ENCODE data around the gene CCR7.

Gene CCR7

DNA sequence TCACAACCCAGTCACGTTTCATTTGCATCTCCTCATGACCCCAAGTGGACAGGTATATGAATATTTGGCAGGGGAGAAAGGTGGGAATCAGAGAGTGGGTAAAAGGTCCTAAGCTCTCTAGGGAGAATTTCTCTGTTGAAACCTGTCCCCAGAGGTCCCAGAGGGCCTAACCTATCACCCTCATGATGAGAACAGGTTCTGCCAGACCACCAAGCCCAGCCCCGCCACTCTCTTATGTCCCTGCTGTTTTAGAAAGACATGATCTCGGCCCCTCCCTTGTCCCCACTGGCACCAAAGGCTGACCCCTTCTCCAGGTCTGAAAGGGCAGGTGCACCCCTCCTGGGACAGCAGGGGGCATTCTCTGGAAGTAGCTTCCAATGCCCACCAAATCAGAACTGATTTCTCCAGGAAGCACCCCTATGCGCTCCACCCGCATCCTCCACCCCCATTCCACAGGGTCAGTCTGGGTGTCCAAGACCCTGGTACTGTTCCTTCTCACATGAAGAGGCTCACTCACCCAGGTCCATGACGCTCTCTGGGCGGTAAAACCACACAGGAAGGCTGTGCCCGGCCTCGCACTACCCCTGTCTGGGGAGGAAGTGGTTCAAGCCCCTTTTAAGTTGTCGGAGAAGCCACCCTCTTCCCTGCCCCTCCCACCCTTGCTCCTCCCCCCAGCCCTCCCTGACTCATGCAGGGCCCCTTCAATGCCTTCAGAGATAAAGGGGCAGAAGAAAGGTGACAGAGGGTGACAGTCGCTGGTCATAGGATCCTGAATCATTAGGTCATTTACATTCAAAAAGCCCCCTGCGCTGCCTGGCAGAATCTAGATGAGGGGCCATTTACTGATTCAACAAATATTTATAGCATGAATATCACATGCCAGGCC is at the start of gene CCR7:
CCR7 (minus strand) TSS at position 590 of the 886 bp plus-strand sequence; CDS start at position 527, 63 bp downstream.
- Mint-ChIP-seq H3K27me3 (no peaks in the 10 kb centered on the region), H3K4me3 (peak within 1 kb of the TSS; percentile 92), H3K9me3 (no peaks in the 10 kb centered on the region), H3K27ac (peak within 1 kb of the TSS; percentile 89), H3K4me1 (peaks cover 55% of the 10 kb centered on the region), H3K36me3 (peaks cover 53% of the 10 kb centered on the region)
- ATAC-seq: peak; percentile 73

GRCh38 chr17:40614431-40615067 is 49.3 kb upstream of the CCR7 start:
- Mint-ChIP-seq H3K27ac (peak overlapping the region; percentile 87), H3K36me3 (no peaks in the 10 kb centered on the region), H3K9me3 (no peaks in the 10 kb centered on the region), H3K4me1 (peaks cover 72% of the 10 kb centered on the region), H3K27me3 (no peaks in the 10 kb centered on the region), H3K4me3 (peak overlapping the region; percentile 63)
- ATAC-seq: no peak

GRCh38 chr17:40613467-40614154 is 48.3 kb upstream of the CCR7 start:
- no peak for ATAC-seq

DNA sequence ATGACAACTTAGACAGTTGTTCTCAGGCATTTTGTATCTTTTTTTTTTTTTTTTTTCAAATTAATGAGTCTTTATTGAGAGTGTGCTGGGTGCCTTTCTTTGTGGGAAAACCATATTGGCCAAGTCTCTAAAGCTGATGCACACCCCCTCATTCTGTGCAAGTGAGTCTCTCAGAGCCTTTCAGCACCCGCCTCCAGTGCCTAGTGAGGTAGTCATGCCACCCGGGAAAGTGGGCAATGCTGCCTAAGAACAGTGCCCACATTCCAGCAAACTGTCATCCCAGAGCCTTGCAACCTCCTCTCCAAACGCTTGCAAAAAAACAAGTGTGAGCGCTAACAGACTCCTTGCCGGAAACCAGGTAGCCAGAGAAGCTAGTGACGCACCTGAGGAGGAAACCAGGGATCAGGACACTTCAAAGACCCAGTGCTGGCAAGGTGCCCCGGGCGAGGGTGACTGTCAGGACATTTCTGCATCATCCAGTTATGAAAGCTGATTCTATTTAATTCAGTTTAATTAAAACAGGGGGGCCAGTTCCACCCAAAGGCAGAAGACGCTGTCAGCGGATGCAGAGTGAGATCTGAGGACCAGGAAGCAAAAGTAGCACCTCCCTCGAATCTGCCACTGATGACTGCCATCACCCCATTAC is 47.5 kb upstream of the CCR7 start:
- H3K9me3 Mint-ChIP-seq: no peaks in the 10 kb centered on the region
- H3K4me1 Mint-ChIP-seq: peaks cover 79% of the 10 kb centered on the region
- H3K27me3 Mint-ChIP-seq: no peaks in the 10 kb centered on the region
- no peak overlapping the region for H3K4me3 Mint-ChIP-seq
- H3K36me3 Mint-ChIP-seq: no peaks in the 10 kb centered on the region
- ATAC-seq: no peak
- peak overlapping the region; percentile 87 for H3K27ac Mint-ChIP-seq

More at GRCh38 chr17:40613467-40614154, 48.3 kb upstream of the CCR7 start:
- Mint-ChIP-seq H3K27ac (peak overlapping the region; percentile 87), H3K4me3 (no peak overlapping the region), H3K9me3 (no peaks in the 10 kb centered on the region), H3K36me3 (no peaks in the 10 kb centered on the region), H3K4me1 (peaks cover 72% of the 10 kb centered on the region), H3K27me3 (no peaks in the 10 kb centered on the region)

DNA sequence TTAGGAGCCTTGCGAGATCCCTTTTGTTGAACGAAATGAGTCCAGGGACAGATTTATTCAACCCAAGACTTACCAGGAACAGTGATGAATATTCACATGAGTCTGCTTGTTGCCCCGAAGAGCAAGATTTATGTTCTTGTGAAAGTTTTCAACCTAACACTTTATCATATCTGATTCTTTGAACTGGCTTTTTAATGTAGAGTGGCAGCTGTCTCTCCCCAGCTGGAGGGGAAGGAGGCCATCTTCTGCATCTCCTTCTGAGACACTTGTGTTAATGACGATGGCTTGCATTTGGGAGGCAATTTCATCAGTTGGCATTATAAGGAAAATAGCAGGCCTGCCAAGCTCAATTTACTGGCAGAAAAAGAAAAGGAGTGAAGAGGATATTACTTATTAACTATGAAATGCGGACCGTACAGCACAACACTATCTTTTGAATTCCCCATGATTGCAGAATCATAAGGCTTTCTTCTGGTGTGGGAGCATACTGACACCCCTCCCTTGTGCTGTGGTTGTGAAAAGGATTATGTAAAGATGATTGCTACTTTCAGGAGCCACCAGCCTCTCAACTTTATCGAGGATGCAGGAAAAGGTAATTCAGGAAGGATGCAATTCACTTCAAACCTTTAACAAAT is 46.7 kb upstream of the CCR7 start:
- H3K36me3 Mint-ChIP-seq: no peaks in the 10 kb centered on the region
- H3K4me3 Mint-ChIP-seq: no peak overlapping the region
- ATAC-seq: no peak
- H3K27me3 Mint-ChIP-seq: no peaks in the 10 kb centered on the region
- no peaks in the 10 kb centered on the region for H3K9me3 Mint-ChIP-seq
- H3K4me1 Mint-ChIP-seq: peaks cover 78% of the 10 kb centered on the region
- H3K27ac Mint-ChIP-seq: peak overlapping the region; percentile 48

- H3K4me1 Mint-ChIP-seq: peaks cover 62% of the 10 kb centered on the region
- H3K9me3 Mint-ChIP-seq: no peaks in the 10 kb centered on the region
- ATAC-seq: no peak
- no peaks in the 10 kb centered on the region for H3K27me3 Mint-ChIP-seq
- no peak overlapping the region for H3K4me3 Mint-ChIP-seq
- peak overlapping the region; percentile 70 for H3K27ac Mint-ChIP-seq
- H3K36me3 Mint-ChIP-seq: no peaks in the 10 kb centered on the region
Observed at GRCh38 chr17:40610359-40610758, 45.1 kb upstream of the CCR7 start.

- Mint-ChIP-seq H3K4me3 (no peak overlapping the region), H3K4me1 (peaks cover 46% of the 10 kb centered on the region), H3K27me3 (no peaks in the 10 kb centered on the region), H3K27ac (peak overlapping the region; percentile 70), H3K9me3 (no peaks in the 10 kb centered on the region), H3K36me3 (no peaks in the 10 kb centered on the region)
- no peak for ATAC-seq
Observed at GRCh38 chr17:40608061-40608581, 42.8 kb upstream of the CCR7 start.

DNA sequence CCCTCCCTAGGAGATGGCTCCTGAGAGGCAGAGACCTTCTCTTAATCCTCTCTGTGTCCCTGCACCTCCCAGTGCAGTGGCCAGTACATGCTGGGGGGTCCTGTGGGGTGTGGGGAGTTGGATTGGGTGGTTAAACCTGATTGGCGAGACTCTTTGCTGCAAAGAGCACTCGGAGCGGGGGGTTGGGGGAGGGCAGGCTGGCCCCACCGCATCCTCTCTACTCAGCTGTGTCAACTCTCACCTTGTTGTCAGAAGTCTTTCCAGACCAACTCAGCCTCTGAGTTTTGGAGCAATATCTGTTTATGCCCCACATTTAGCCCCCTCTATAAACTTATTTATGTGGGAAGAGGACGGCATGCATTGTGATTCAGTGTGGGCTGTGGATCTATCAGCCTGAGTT is 42.4 kb upstream of the CCR7 start:
- ATAC-seq: no peak
- H3K4me1 Mint-ChIP-seq: peaks cover 49% of the 10 kb centered on the region
- peak overlapping the region; percentile 70 for H3K27ac Mint-ChIP-seq
- no peaks in the 10 kb centered on the region for H3K9me3 Mint-ChIP-seq
- H3K27me3 Mint-ChIP-seq: no peaks in the 10 kb centered on the region
- no peak overlapping the region for H3K4me3 Mint-ChIP-seq
- H3K36me3 Mint-ChIP-seq: no peaks in the 10 kb centered on the region

GRCh38 chr17:40606548-40607353 is 41.5 kb upstream of the CCR7 start:
- peaks cover 53% of the 10 kb centered on the region for H3K4me1 Mint-ChIP-seq
- no peak overlapping the region for H3K4me3 Mint-ChIP-seq
- no peak overlapping the region for H3K27ac Mint-ChIP-seq
- H3K36me3 Mint-ChIP-seq: no peaks in the 10 kb centered on the region
- no peaks in the 10 kb centered on the region for H3K9me3 Mint-ChIP-seq
- H3K27me3 Mint-ChIP-seq: no peaks in the 10 kb centered on the region
- no peak for ATAC-seq

GRCh38 chr17:40605306-40605705 is 40.0 kb upstream of the CCR7 start:
- ATAC-seq: no peak
- H3K27ac Mint-ChIP-seq: peak overlapping the region; percentile 99
- no peak overlapping the region for H3K4me3 Mint-ChIP-seq
- H3K9me3 Mint-ChIP-seq: no peaks in the 10 kb centered on the region
- H3K27me3 Mint-ChIP-seq: no peaks in the 10 kb centered on the region
- no peaks in the 10 kb centered on the region for H3K36me3 Mint-ChIP-seq
- H3K4me1 Mint-ChIP-seq: peaks cover 60% of the 10 kb centered on the region

DNA sequence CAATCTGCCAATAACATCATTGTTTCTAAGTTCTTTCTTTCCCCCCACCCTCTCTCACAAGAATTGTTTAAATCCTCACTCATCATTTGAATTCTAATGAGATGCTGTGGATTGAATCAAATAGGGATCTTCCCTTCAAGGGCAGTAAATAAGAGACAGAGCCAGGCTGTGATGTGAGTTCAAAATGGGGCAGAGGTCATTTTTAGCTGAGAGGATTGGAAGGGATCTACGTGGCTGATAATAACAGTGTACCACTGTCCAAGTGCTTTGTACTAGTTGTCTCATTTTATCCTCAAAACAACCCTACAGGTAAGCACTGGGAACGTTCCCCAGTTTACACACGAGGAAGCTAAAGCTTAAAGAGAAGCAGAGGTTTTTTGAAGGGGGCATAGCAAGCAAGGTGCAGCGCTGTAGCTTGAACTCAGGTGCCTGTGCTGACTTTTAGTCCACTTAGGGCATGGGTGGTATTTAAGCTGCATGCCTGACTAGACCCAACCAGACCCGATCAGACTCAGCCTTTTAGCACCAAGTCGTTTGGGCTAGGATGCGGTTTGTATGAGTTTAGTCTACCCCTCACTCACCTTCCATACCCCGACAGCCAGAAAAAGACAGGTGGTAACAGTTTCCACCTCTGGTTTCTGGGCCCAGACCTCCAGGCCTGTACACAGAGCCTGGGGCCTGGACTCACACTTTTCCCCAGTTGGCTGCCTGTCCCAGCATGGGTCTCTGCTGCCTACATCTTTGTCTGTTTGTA is 39.2 kb upstream of the CCR7 start:
- peaks cover 60% of the 10 kb centered on the region for H3K4me1 Mint-ChIP-seq
- no peak overlapping the region for H3K4me3 Mint-ChIP-seq
- H3K9me3 Mint-ChIP-seq: no peaks in the 10 kb centered on the region
- ATAC-seq: no peak
- H3K27ac Mint-ChIP-seq: peak overlapping the region; percentile 99
- H3K36me3 Mint-ChIP-seq: no peaks in the 10 kb centered on the region
- no peaks in the 10 kb centered on the region for H3K27me3 Mint-ChIP-seq

- Mint-ChIP-seq H3K4me3 (peak overlapping the region; percentile 25), H3K4me1 (peaks cover 63% of the 10 kb centered on the region), H3K9me3 (no peaks in the 10 kb centered on the region), H3K27me3 (no peaks in the 10 kb centered on the region), H3K27ac (peak overlapping the region; percentile 99), H3K36me3 (no peaks in the 10 kb centered on the region)
- ATAC-seq: peak; percentile 1
Observed at GRCh38 chr17:40602445-40603443, 37.5 kb upstream of the CCR7 start.
